Ovary (tissue), 3 donors: ENCODE data around the gene MYO5B.

Experiments
- POLR2A ChIP-seq: fragments of 450-650 bp; IDR thresholded peaks from one replicate; pipeline ENCODE4 v1.6.1; 2017; ENCODE audit warnings: antibody characterized with exemption, mild to moderate bottlenecking, moderate library complexity
- TF ChIP-seq, protein P1 (sequence below), 3 donors: fragments of 450-650 bp in 2 of 3; fragments of 200-600 bp in 1 of 3; IDR thresholded peaks; one replicate each; pipeline versions ENCODE4 v1.5.1 to v1.8.0; 2016 to 2022; ENCODE audit warnings: antibody characterized with exemption in 3 of 3, mild to moderate bottlenecking in 1 of 3
- donor health status: DM: no; HTN: no; CAD: no.

DNA sequence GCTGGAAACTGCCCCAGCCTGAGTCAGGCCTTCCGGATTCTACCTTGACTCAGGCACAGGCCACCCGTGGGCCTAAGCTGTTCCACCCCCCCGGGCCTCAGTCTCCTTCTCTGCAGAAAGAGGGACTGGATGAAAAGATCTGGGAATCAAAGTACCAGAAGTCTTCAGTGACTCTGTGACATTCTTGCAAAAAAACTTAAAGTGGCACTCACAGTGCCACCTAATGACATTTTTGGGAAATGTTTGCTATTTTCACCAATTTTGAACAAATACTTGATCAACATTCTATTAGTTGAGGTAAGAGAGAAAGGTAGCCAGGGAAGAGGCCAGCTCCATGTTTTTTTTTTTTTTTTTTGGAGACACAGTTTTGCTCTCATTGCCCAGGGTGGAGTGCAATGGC, 333.3 kb downstream of the MYO5B start:
- TF ChIP-seq, protein P1, sequence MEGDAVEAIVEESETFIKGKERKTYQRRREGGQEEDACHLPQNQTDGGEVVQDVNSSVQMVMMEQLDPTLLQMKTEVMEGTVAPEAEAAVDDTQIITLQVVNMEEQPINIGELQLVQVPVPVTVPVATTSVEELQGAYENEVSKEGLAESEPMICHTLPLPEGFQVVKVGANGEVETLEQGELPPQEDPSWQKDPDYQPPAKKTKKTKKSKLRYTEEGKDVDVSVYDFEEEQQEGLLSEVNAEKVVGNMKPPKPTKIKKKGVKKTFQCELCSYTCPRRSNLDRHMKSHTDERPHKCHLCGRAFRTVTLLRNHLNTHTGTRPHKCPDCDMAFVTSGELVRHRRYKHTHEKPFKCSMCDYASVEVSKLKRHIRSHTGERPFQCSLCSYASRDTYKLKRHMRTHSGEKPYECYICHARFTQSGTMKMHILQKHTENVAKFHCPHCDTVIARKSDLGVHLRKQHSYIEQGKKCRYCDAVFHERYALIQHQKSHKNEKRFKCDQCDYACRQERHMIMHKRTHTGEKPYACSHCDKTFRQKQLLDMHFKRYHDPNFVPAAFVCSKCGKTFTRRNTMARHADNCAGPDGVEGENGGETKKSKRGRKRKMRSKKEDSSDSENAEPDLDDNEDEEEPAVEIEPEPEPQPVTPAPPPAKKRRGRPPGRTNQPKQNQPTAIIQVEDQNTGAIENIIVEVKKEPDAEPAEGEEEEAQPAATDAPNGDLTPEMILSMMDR (IDR thresholded peaks at IDR 0.05), result peak in 1 of 3 donors; percentile 15
- no peak for TF ChIP-seq POLR2A
